ENCODE results near the gene NOVA2. TPM values are rescaled to one million over a fixed set of nuclear protein-coding genes. Genes with fewer than 3 reads are reported as not detected.

NOVA2 gene
- total and polyA plus RNA-seq, 9 of the 15 experiments (the other 6 are each of a cell fraction or from before 2014, with no cell fraction given), result not detected

GRCh38 chr19:46000491-46001246 lies 27.0 kb upstream of the NOVA2 start:
- no peak overlapping the region for H3K4me3 ChIP-seq
- intact Hi-C loops (cut with micrococcal nuclease) (no loop called here), in situ Hi-C loops (cut with MboI) (loop anchor here (10.0 kb wide), 1 partner anchor 196 kb away; no protein-coding TSS in a partner anchor)
- H3K4me2 ChIP-seq (ENCODE audit: insufficient read depth, low read length), result no peak overlapping the region; the same call in 1 of the 2 replicates
- H2AFZ ChIP-seq (ENCODE audit: low read depth, low read length), result no peak overlapping the region
- H3K9ac ChIP-seq (ENCODE audit: insufficient read depth in 1 of 2, low read depth in 2 of 2, low read length in 2 of 2), result peak overlapping the region in 1 of 2 experiments; percentile 21; a peak in 1 of 4 replicates
- WGBS (ENCODE audit: insufficient coverage, low coverage, missing lambda C conversion rate), result 22% methylated on average over 23 of the region's 34 CpGs
- H3K27ac ChIP-seq (ENCODE audit: extremely low read depth, low read depth, low read length), result no peak overlapping the region
- H3K36me3 ChIP-seq (ENCODE audit: control insufficient read depth, insufficient read depth, low read length), result peaks cover 10% of the 10 kb centered on the region; the same call in 2 of the 3 replicates
- ATAC-seq, result peak; percentile 93
- no peaks in the 10 kb centered on the region for H3K9me3 ChIP-seq (replicated peaks; ENCODE audit: control insufficient read depth, insufficient read depth, low read depth, low read length)
- peaks cover 6% of the 10 kb centered on the region; the same call in 2 of the 3 replicates for H3K79me2 ChIP-seq (ENCODE audit: control insufficient read depth, insufficient read depth, low read length)
- no peaks in the 10 kb centered on the region for H3K9me1 ChIP-seq (ENCODE audit: control insufficient read depth, insufficient read depth, low read length)
- no peak for FAIRE-seq
- no TSS peak for BruUV-seq (replicated peaks)
- DNase-seq (ENCODE audit: extremely low read depth in 1 of 4, low spot score in 3 of 4), result peak; percentile 72 to 88 (median 86)
- ChIA-PET CTCF (ENCODE audit: low intra/inter-chr PET ratio) (no interaction called here), POLR2A (no interaction called here)
- peaks cover 20 to 25% of the 10 kb centered on the region in 2 experiments; a peak in 4 of 5 replicates for H3K4me1 ChIP-seq (replicated peaks in 1 of 2; ENCODE audit: control insufficient read depth in 2 of 2, insufficient read depth in 2 of 2, low read length in 2 of 2)
- no peaks in the 10 kb centered on the region for H3K27me3 ChIP-seq (ENCODE audit: control insufficient read depth in 2 of 2, insufficient read depth in 2 of 2, low read length in 2 of 2)
- peak; percentile 39; the same call in 1 of the 2 replicates for TF ChIP-seq EGR1 (conservative IDR thresholded peaks at IDR 0.05)
- TF ChIP-seq SP1 (CRISPR knock-in tag; IDR thresholded peaks at IDR 0.05), result no peak
- H4K20me1 ChIP-seq (replicated peaks; ENCODE audit: control insufficient read depth, insufficient read depth, low read length), result peaks cover 17% of the 10 kb centered on the region

- Histone ChIP-seq H3K79me2 (ENCODE audit: control insufficient read depth, insufficient read depth, low read length) (peaks cover 10% of the 10 kb centered on the region; the same call in 2 of the 3 replicates), H3K9me1 (ENCODE audit: control insufficient read depth, insufficient read depth, low read length) (no peaks in the 10 kb centered on the region), H3K4me1 (replicated peaks in 1 of 2; ENCODE audit: control insufficient read depth in 2 of 2, insufficient read depth in 2 of 2, low read length in 2 of 2) (peaks cover 20 to 25% of the 10 kb centered on the region in 2 experiments; a peak in 4 of 5 replicates), H3K27ac (ENCODE audit: extremely low read depth, low read depth, low read length) (no peak overlapping the region), H3K4me3 (no peak overlapping the region), H3K9me3 (replicated peaks; ENCODE audit: control insufficient read depth, insufficient read depth, low read depth, low read length) (no peaks in the 10 kb centered on the region), H2AFZ (ENCODE audit: low read depth, low read length) (no peak overlapping the region), H3K4me2 (ENCODE audit: insufficient read depth, low read length) (peak overlapping the region; percentile 38; the same call in 1 of the 2 replicates), H4K20me1 (replicated peaks; ENCODE audit: control insufficient read depth, insufficient read depth, low read length) (peaks cover 17% of the 10 kb centered on the region), H3K36me3 (ENCODE audit: control insufficient read depth, insufficient read depth, low read length) (peaks cover 10% of the 10 kb centered on the region; the same call in 2 of the 3 replicates), H3K9ac (ENCODE audit: insufficient read depth in 1 of 2, low read depth in 2 of 2, low read length in 2 of 2) (peak overlapping the region in 1 of 2 experiments; percentile 43; a peak in 1 of 4 replicates), H3K27me3 (ENCODE audit: control insufficient read depth in 2 of 2, insufficient read depth in 2 of 2, low read length in 2 of 2) (no peaks in the 10 kb centered on the region)
- no TSS peak for BruUV-seq (replicated peaks)
- peak; percentile 16; the same call in 2 of the 3 replicates for ATAC-seq
- ChIA-PET POLR2A (interaction anchor here (0.6 to 0.7 kb wide), 2 partner anchors 80 to 156 kb away, joined by 3 read pairs; no protein-coding TSS in a partner anchor), CTCF (ENCODE audit: low intra/inter-chr PET ratio) (no interaction called here)
- in situ Hi-C loops (cut with MboI), result loop anchor here (10.0 kb wide), 1 partner anchor 195 kb away; no protein-coding TSS in a partner anchor
- FAIRE-seq, result no peak
- WGBS (ENCODE audit: insufficient coverage, low coverage, missing lambda C conversion rate), result 15% methylated on average over 12 of the region's 14 CpGs
- DNase-seq (ENCODE audit: extremely low read depth in 1 of 4, low spot score in 3 of 4), result peak; percentile 57 to 73 (median 64)
- intact Hi-C loops (cut with micrococcal nuclease), result no loop called here
- no peak for TF ChIP-seq SETDB1 (IDR thresholded peaks at IDR 0.05; ENCODE audit: low read length)
- TF ChIP-seq HCFC1 (IDR thresholded peaks at IDR 0.05; ENCODE audit: low read depth, low read length), result no peak
- no peak for TF ChIP-seq XRCC3 (IDR thresholded peaks at IDR 0.05)
- TF ChIP-seq ZNF445 (CRISPR knock-in tag; IDR thresholded peaks at IDR 0.05; ENCODE audit: low read depth), result no peak
- TF ChIP-seq HDAC3 (IDR thresholded peaks at IDR 0.05; ENCODE audit: borderline replicate concordance, partially characterized antibody), result no peak
- no peak for TF ChIP-seq ESRRA (IDR thresholded peaks at IDR 0.05; ENCODE audit: borderline replicate concordance, low read depth)
- TF ChIP-seq RERE (CRISPR knock-in tag; IDR thresholded peaks at IDR 0.05; ENCODE audit: borderline replicate concordance), result no peak
Measured at GRCh38 chr19:45999653-46000121, 26.0 kb upstream of the NOVA2 start.
